K562 (cell line): ENCODE measurements around the gene CYFIP2. TPM values are rescaled to one million over a fixed set of nuclear protein-coding genes. Genes with fewer than 3 reads are reported as not detected.
A peak's percentile ranks its signal among the peaks of the same experiment; 100 is the strongest.

Source experiments
- ATAC-seq: fragments of 200-7000 bp; cut with Tn5 transposase; 3 replicates; pipeline ENCODE4 v1.9.1; 2020; ENCODE audit warnings: moderate library complexity
- Bru-seq: library from RNA; stranded (reverse); fragments of 400-500 nt; gene quantifications from one replicate; lab custom pipeline; 2021; lab: Mats Ljungman, UMichigan
- BruChase-seq, 2 experiments: library from RNA; stranded (reverse); fragments of 400-500 nt; gene quantifications; one replicate each; lab custom pipeline; 2021; lab: Mats Ljungman, UMichigan
- BruUV-seq: library from RNA; stranded (reverse); fragments of 400-500 nt; replicated peaks from 2 replicates; lab custom pipeline; 2021; lab: Mats Ljungman, UMichigan
- CTCF ChIA-PET: fragments of 300-600 bp; formaldehyde crosslinking; extraction: SDS; loops from one replicate; lab custom pipeline; 2021; ENCODE audit warnings: low intra/inter-chr PET ratio; lab: Yijun Ruan, JAX
- POLR2A ChIA-PET: fragments of 300-600, 350-650 bp; sonication (Branson Sonifier 250); formaldehyde crosslinking; extraction: SDS; loops from one replicate; lab custom pipeline; 2021; ENCODE audit warnings: antibody characterized with exemption, inconsistent platforms; lab: Yijun Ruan, JAX
- DNase-seq, 4 experiments: peaks; one replicate each; pipeline versions ENCODE4 v3.0.0 to v3.0.0-alpha.2; 2011 to 2018; ENCODE audit warnings: low spot score in 3 of 4, mixed read lengths in 3 of 4; ENCODE audit errors: extremely low read depth in 1 of 4
- FAIRE-seq: peaks from 2 replicates; lab custom pipeline; 2011; peaks lifted over from hg19 to GRCh38; lab: Jason Lieb, UNC
- H2AFZ ChIP-seq: 2 replicates; pipeline ENCODE4 v1.6.0; 2011; ENCODE audit warnings: low read depth, low read length, control low read depth, inconsistent platforms
- H3K27ac ChIP-seq: fragments of 200-600 bp; 3 replicates; pipeline ENCODE4 v1.8.0; 2011; ENCODE audit warnings: low read depth, mild to moderate bottlenecking, control low read depth, inconsistent platforms, low read length, moderate library complexity, mixed read lengths; ENCODE audit errors: extremely low read depth
- H3K27me3 ChIP-seq, 2 experiments: fragments of 300-600 bp in 1 of 2; 2 replicates in 1 of 2; 3 replicates in 1 of 2; pipeline versions ENCODE4 v1.6.0 to v1.8.0; 2011; ENCODE audit warnings: inconsistent platforms in 2 of 2, low read length in 2 of 2, mild to moderate bottlenecking in 1 of 2, mixed read lengths in 1 of 2, moderate library complexity in 1 of 2; ENCODE audit not compliant: control insufficient read depth in 2 of 2, insufficient read depth in 2 of 2
- H3K36me3 ChIP-seq: fragments of 300-600 bp; 3 replicates; pipeline ENCODE4 v1.8.0; 2011; ENCODE audit warnings: mild to moderate bottlenecking, low read length, inconsistent platforms; ENCODE audit not compliant: control insufficient read depth, insufficient read depth
- H3K4me1 ChIP-seq, 2 experiments: fragments of 200-600 bp in 1 of 2; replicated peaks in 1 of 2; 2 replicates in 1 of 2; 3 replicates in 1 of 2; pipeline versions ENCODE4 v1.5.1 to v1.8.0; 2011; ENCODE audit warnings: inconsistent platforms in 2 of 2, low read length in 2 of 2, mild to moderate bottlenecking in 1 of 2, mixed read lengths in 1 of 2, moderate library complexity in 1 of 2; ENCODE audit not compliant: control insufficient read depth in 2 of 2, insufficient read depth in 2 of 2
- H3K4me2 ChIP-seq: 2 replicates; pipeline ENCODE4 v1.6.1; 2011; ENCODE audit warnings: low read length, control low read depth, inconsistent platforms, mixed read lengths; ENCODE audit not compliant: insufficient read depth
- H3K4me3 ChIP-seq: fragments of 200-600 bp; sonication (generic), shearing (Covaris generic); 2 replicates; pipeline ENCODE4 v1.5.1; 2016; ENCODE audit warnings: control low read depth, inconsistent platforms
- H3K79me2 ChIP-seq: fragments of 200-600 bp; 3 replicates; pipeline ENCODE4 v1.8.0; 2011; ENCODE audit warnings: low read length, inconsistent platforms; ENCODE audit not compliant: control insufficient read depth, insufficient read depth
- H3K9ac ChIP-seq, 2 experiments: 2 replicates each; pipeline versions ENCODE4 v1.6.0 to v1.6.1; 2011; ENCODE audit warnings: low read depth in 2 of 2, low read length in 2 of 2, control low read depth in 1 of 2, inconsistent platforms in 1 of 2, mild to moderate bottlenecking in 1 of 2, mixed read lengths in 1 of 2; ENCODE audit not compliant: insufficient read depth in 1 of 2
- H3K9me1 ChIP-seq: one replicate; pipeline ENCODE4 v1.6.0; 2011; ENCODE audit warnings: inconsistent platforms, mild to moderate bottlenecking, low read length, moderate library complexity; ENCODE audit not compliant: control insufficient read depth, insufficient read depth
- H3K9me3 ChIP-seq: replicated peaks from 2 replicates; pipeline ENCODE4 v1.5.1; 2011; ENCODE audit warnings: low read depth, low read length, inconsistent platforms; ENCODE audit not compliant: control insufficient read depth, insufficient read depth
- H4K20me1 ChIP-seq: replicated peaks from 2 replicates; pipeline ENCODE4 v1.6.1; 2011; ENCODE audit warnings: low read length, inconsistent platforms, mixed read lengths; ENCODE audit not compliant: control insufficient read depth, insufficient read depth
- CC2D1A ChIP-seq: fragments of 450-650 bp; IDR thresholded peaks from 2 replicates; pipeline ENCODE4 v1.6.1; 2017; ENCODE audit warnings: mild to moderate bottlenecking
- FOXM1 ChIP-seq, 2 experiments: fragments of 450-650 bp in 1 of 2; sonication (generic) in 1 of 2; formaldehyde crosslinking in 1 of 2; IDR thresholded peaks; 2 replicates each; pipeline versions ENCODE4 v1.6.1 to v1.9.0; 2017 to 2022; ENCODE audit warnings: low read depth in 2 of 2, mild to moderate bottlenecking in 2 of 2, missing genetic modification reagents in 1 of 2, moderate library complexity in 1 of 2
- LCOR ChIP-seq: sonication (generic); formaldehyde crosslinking; IDR thresholded peaks from 2 replicates; pipeline ENCODE4 v1.8.0; 2022; ENCODE audit warnings: mild to moderate bottlenecking, missing genetic modification reagents
- SFPQ ChIP-seq: fragments of 200-400 bp; formaldehyde crosslinking; IDR thresholded peaks from 2 replicates; pipeline ENCODE4 v1.6.1; 2017; ENCODE audit warnings: mild to moderate bottlenecking, low read depth, low read length, moderate library complexity
- SMAD3 ChIP-seq: fragments of 450-650 bp; formaldehyde crosslinking; conservative IDR thresholded peaks from 2 replicates; pipeline ENCODE4 v1.4.0; 2020; ENCODE audit warnings: mild to moderate bottlenecking
- SNIP1 ChIP-seq: fragments of 450-650 bp; IDR thresholded peaks from 2 replicates; pipeline ENCODE4 v1.7.1; 2017; ENCODE audit warnings: low read depth, mild to moderate bottlenecking
- STAT5A ChIP-seq: IDR thresholded peaks from 2 replicates; pipeline ENCODE4 v1.6.1; 2012; ENCODE audit warnings: low read length, inconsistent platforms, borderline replicate concordance
- VEZF1 ChIP-seq: fragments of 200-800 bp; sonication (Bioruptor generic); IDR thresholded peaks from 2 replicates; pipeline ENCODE4 v1.6.1; 2017; ENCODE audit warnings: missing genetic modification characterization, missing compliant biosample characterization
- ZNF224 ChIP-seq: sonication (generic); formaldehyde crosslinking; IDR thresholded peaks from 2 replicates; pipeline ENCODE4 v1.8.0; 2022; ENCODE audit warnings: mild to moderate bottlenecking, missing genetic modification reagents
- WGBS: fragments of 100-300 bp; shearing (Covaris generic); methylation state at CpG from one replicate; pipeline ENCODE4 v1.1.6; 2016; ENCODE audit warnings: low coverage, mixed read lengths; ENCODE audit not compliant: insufficient coverage; ENCODE audit errors: missing lambda C conversion rate; 5-methylcytosine and 5-hydroxymethylcytosine counted together
- in situ Hi-C: fragments of 300-500 bp; cut with MboI; formaldehyde crosslinking; loops from 4 replicates; pipeline ENCODE4 v1.15.0; 2018; ENCODE audit warnings: inconsistent platforms, mixed read lengths
- intact Hi-C: fragments of 100-400 bp; cut with micrococcal nuclease; formaldehyde crosslinking; loops from 2 replicates; pipeline ENCODE4 v1.14.2; 2022
- long read RNA-seq, 3 experiments: library from polyadenylated mRNA in 2 of 3; library from RNA in 1 of 3; unstranded in 2 of 3; stranded (forward) in 1 of 3; transcript quantifications; one replicate each; pipeline ENCODE4 v2.0.0, GENCODE V29; 2019 to 2022
- polyA minus RNA-seq, 3 experiments: library from RNA; depleted of rRNA, polyadenylated mRNA; stranded (reverse); fragments of >200 nt; gene quantifications; 2 replicates each; pipeline ENCODE4 v1.2.3, GENCODE V29; 2011
- polyA plus RNA-seq, 8 experiments: library from polyadenylated mRNA; depleted of rRNA in 4 of 8; stranded (reverse) in 5 of 8; unstranded in 3 of 8; fragments of >200 nt; fragmentation: Nextera tagmentation in 2 of 8; fragmentation: Illumina TruSeq in 1 of 8; extraction: Ambion mirVana in 2 of 8; extraction: Trizol in 1 of 8; gene quantifications; 2 replicates each; pipeline versions ENCODE4 v1.2.1 to v1.2.3, GENCODE V29; 2011 to 2014; ENCODE audit warnings: inconsistent platforms in 1 of 8, missing spikeins in 1 of 8
- total RNA-seq, 7 experiments: library from RNA; depleted of rRNA in 6 of 7; stranded (reverse); fragments of >200 nt in 6 of 7; fragmentation: Illumina TruSeq in 2 of 7; extraction: Trizol in 2 of 7; gene quantifications; 2 replicates each; pipeline versions ENCODE4 v1.2.1 to v1.2.3, GENCODE V29; 2011 to 2021; ENCODE audit warnings: low replicate concordance in 1 of 7
- TF ChIP-seq, protein P1 (sequence below): fragments of 250-450 bp; sonication (Bioruptor Pico); IDR thresholded peaks from 2 replicates; pipeline ENCODE4 v1.4.0; 2020; ENCODE audit warnings: mild to moderate bottlenecking, moderate library complexity

The CYFIP2 gene
- 0.39 and 0.42 TPM in 2 replicates for total RNA-seq (2011; cell fraction: chromatin; rRNA removed; ENCODE audit: low replicate concordance)
- 1.6 TPM in 1 of 2 replicates, not detected in the other for total RNA-seq (2011; cell fraction: nucleolus; rRNA removed)
- total RNA-seq (2011; cell fraction: nucleoplasm; rRNA removed): 0.38 and 1.2 TPM in 2 replicates
- total RNA-seq (2014; rRNA removed) (1.2 and 2.4 TPM in 2 replicates), total RNA-seq (2014; rRNA removed; fragmentation: Illumina TruSeq; extraction: Trizol) (1.5 TPM in 2 replicates), total RNA-seq (2015; rRNA removed; fragmentation: Illumina TruSeq; extraction: Trizol) (0.76 and 0.83 TPM in 2 replicates), total RNA-seq (2021) (2.9 and 3.6 TPM in 2 replicates), polyA plus RNA-seq (2011; rRNA removed) (not detected in 2 replicates), polyA plus RNA-seq (2014; fragmentation: Illumina TruSeq; extraction: Trizol) (1.8 and 2.2 TPM in 2 replicates), polyA plus RNA-seq (2014; fragmentation: Nextera tagmentation; extraction: Ambion mirVana) (1 to 10 TPM; 1.1 to 1.3 TPM), polyA plus RNA-seq (2014; rRNA removed) (1.5 TPM in 2 replicates), polyA minus RNA-seq (2011; rRNA and poly(A)+ RNA removed) (not detected in 2 replicates), Bru-seq, nascent RNA (percentile 17 among the genes with signal in this experiment), BruChase-seq, experiment 1, labeled RNA remaining after a 2-hour chase (percentile 22 among the genes with signal in this experiment), BruChase-seq, experiment 2, labeled RNA remaining after a 6-hour chase (percentile 22 among the genes with signal in this experiment)
- 0.09 TPM in 1 of 2 replicates, not detected in the other for polyA plus RNA-seq (2011; cell fraction: cytosol; rRNA removed)
- polyA plus RNA-seq (2011; cell fraction: nucleus; rRNA removed): 0.24 TPM in 1 of 2 replicates, not detected in the other
- 5.8 and 50.1 TPM in 2 replicates for polyA plus RNA-seq (2012)
- polyA minus RNA-seq (2011; cell fraction: cytosol; rRNA and poly(A)+ RNA removed): not detected in 2 replicates
- polyA minus RNA-seq (2011; cell fraction: nucleus; rRNA and poly(A)+ RNA removed): 0.27 TPM in 1 of 2 replicates, not detected in the other
- long read RNA-seq, experiment 1: 0 reads
- long read RNA-seq, experiment 2: 0 reads
- long read RNA-seq, experiment 3: 0 reads

- POLR2A ChIA-PET: no interaction called here
- TF ChIP-seq CC2D1A (no peak), ZNF224 (CRISPR knock-in tag) (no peak), SNIP1 (no peak), STAT5A (no peak), SMAD3 (no peak), LCOR (CRISPR knock-in tag) (no peak), SFPQ (no peak), VEZF1 (CRISPR knock-in tag) (peak; percentile 36; the same call in 1 of the 2 replicates), FOXM1 (IDR thresholded peaks at IDR 0.05; ENCODE audit: low read depth) (no peak), FOXM1 (CRISPR knock-in tag; IDR thresholded peaks at IDR 0.05; ENCODE audit: low read depth) (no peak)
- TF ChIP-seq, protein P1, sequence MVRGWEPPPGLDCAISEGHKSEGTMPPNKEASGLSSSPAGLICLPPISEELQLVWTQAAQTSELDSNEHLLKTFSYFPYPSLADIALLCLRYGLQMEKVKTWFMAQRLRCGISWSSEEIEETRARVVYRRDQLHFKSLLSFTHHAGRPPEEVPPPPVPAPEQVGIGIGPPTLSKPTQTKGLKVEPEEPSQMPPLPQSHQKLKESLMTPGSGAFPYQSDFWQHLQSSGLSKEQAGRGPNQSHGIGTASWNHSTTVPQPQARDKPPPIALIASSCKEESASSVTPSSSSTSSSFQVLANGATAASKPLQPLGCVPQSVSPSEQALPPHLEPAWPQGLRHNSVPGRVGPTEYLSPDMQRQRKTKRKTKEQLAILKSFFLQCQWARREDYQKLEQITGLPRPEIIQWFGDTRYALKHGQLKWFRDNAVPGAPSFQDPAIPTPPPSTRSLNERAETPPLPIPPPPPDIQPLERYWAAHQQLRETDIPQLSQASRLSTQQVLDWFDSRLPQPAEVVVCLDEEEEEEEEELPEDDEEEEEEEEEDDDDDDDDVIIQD (CRISPR knock-in tag): no peak
These were observed at the start of gene CYFIP2 for GRCh38 chr5:157265714-157266285. Gene CYFIP2, plus strand, starts transcription at chr5:157266123. Its CDS starts 19,239 bp downstream, at chr5:157285362.

More at GRCh38 chr5:157265714-157266285, at the start of gene CYFIP2:
- Histone ChIP-seq H3K4me1 (peaks cover 0 to 12% of the 10 kb centered on the region in 2 experiments; a peak in 3 of 5 replicates), H3K4me2 (peak within 1 kb of the TSS; percentile 70), H3K36me3 (no peaks in the 10 kb centered on the region), H4K20me1 (no peaks in the 10 kb centered on the region), H3K27me3 (peaks cover 2 to 36% of the 10 kb centered on the region in 2 experiments), H3K9me1 (no peaks in the 10 kb centered on the region), H3K79me2 (no peaks in the 10 kb centered on the region), H3K27ac (no peak within 1 kb of the TSS), H3K9ac (peak within 1 kb of the TSS in 1 of 2 experiments; percentile 79; a peak in 2 of 4 replicates), H2AFZ (peak within 1 kb of the TSS; percentile 92), H3K9me3 (no peaks in the 10 kb centered on the region), H3K4me3 (peak within 1 kb of the TSS; percentile 48)
- no TSS peak for BruUV-seq
- FAIRE-seq: no peak
- 1% methylated on average over 25 of the region's 58 CpGs for WGBS
- peak; percentile 49 to 89 (median 85) for DNase-seq
- in situ Hi-C loops: no loop called here
- intact Hi-C loops: no loop called here
- CTCF ChIA-PET: no interaction called here
- peak; percentile 98 for ATAC-seq
